ENCODE data around the gene CRNN.

CRNN gene

DNA sequence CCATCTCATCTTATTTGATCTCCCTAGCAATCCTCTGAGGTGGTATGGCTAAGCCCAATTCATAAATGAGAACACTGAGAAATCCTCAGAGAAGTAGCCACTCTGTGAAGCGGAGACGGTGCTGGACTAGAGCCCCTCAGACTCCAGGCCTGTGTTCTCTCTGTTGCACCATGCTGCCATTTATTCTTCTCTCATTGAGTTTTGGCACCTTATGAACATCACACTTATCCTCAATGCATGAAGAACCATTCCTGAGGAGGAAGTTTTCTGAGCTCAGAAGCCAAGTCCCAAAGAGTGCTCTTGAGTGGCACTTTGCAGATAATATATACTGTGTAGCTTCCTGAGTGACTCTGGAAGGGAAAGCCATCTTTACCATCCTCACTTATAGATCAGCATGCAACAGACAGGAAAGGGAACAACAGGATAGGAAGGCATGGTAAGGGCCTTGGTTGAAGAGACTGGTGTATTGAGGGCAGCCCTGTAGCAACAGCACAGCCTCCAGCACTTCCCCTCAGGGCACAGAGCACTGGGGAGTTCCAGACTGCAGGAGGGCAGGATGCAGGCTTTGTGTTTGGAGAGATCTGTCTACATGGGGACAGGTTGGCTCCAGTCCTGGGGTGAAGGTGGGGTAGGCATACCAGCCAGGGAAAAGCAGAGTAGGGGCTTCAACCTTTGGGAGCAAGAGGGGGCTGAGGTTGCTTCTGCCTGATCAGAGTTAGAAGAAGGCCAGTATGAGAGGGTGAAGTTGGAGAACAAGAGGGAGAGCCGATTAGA is 1.6 kb upstream of the CRNN start:
- TF ChIP-seq, protein P1, sequence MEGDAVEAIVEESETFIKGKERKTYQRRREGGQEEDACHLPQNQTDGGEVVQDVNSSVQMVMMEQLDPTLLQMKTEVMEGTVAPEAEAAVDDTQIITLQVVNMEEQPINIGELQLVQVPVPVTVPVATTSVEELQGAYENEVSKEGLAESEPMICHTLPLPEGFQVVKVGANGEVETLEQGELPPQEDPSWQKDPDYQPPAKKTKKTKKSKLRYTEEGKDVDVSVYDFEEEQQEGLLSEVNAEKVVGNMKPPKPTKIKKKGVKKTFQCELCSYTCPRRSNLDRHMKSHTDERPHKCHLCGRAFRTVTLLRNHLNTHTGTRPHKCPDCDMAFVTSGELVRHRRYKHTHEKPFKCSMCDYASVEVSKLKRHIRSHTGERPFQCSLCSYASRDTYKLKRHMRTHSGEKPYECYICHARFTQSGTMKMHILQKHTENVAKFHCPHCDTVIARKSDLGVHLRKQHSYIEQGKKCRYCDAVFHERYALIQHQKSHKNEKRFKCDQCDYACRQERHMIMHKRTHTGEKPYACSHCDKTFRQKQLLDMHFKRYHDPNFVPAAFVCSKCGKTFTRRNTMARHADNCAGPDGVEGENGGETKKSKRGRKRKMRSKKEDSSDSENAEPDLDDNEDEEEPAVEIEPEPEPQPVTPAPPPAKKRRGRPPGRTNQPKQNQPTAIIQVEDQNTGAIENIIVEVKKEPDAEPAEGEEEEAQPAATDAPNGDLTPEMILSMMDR (conservative IDR thresholded peaks at IDR 0.05) = no peak
- no peak overlapping the region for H3K27ac ChIP-seq

DNA sequence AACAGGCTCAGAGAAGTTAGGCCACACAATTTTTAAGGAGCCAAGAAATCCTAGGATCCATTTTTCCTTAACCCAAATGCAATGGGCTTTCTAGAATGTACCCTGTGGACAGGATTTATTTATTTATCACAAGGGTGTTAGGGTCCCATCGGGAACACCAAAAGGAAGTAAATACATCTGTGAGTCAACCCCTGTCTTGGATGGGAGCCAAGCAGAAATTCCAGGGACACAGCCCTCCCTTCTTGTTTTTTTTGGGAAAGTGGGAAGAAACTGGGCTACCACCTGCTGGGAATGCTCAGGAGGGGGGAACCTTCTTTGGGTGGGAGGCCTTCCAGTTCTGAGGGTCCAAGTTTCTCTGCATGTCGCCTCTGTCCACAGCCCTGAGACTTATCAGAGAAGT is 1.3 kb downstream of the CRNN start:
- TF ChIP-seq, protein P1 (conservative IDR thresholded peaks at IDR 0.05) = no peak
- H3K27ac ChIP-seq = no peak overlapping the region

DNA sequence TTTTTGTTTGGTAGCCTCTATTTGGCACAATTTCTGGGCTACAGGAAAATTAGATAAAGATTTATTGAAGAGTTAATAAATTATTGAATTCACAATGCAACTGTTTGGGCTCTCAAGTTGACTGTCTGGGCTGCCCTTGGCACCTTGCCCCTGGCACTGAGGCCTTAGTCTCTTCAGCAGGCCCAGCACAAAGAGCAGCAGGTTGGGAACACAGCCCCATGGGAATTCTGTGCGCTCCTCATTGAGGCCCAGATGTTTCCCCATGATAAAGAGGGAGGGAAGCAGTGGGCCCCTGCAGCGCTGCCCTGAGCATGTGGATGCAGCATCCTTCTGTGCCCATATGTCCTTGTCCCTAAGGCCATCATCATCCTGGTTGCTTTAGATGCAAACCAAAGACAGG is 2.9 kb downstream of the CRNN start:
- peak overlapping the region; percentile 52 for H3K27ac ChIP-seq
- TF ChIP-seq, protein P1 (conservative IDR thresholded peaks at IDR 0.05) = no peak

DNA sequence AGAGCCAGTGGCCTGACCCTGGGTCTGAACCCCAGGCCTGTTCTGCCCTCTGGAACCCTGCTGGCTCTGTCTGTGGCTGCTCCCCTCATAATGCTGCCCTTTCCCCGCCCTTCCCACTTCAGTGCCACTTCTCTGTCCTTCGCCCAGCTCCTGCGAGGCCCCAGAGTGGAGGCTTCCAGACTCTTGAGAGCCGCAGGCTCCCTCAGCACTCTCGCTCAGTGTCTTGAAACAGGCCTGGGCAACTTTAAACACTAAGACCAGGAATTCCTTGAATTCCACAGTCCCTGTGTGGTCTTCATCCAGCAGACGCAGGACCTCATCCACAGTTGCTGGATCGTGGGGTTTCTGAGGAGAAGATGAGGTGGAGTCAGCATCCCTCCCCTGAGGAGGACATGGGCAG is 3.5 kb downstream of the CRNN start:
- TF ChIP-seq, protein P1 (conservative IDR thresholded peaks at IDR 0.05) = no peak
- H3K27ac ChIP-seq = peak overlapping the region; percentile 52

DNA sequence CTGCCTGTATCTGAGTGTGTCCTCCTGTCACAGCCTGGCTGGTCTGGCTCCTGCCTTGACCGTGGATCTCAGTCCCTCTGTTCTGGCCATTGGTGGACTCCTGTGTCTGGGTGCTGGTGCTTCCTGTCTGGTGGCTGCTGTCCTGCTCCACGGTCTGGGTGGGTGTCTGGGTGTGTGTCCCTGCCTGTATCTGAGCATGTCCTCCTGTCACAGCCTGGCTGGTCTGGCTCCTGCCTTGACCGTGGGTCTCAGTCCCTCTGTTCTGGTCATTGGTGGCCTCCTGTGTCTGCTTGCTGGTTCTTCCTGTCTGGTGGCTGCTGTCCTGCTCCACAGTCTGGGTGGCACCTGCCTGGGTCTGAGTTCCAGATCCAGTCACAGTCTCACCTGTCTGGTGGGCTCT is 4.0 kb downstream of the CRNN start:
- TF ChIP-seq, protein P1 (conservative IDR thresholded peaks at IDR 0.05) = no peak

DNA sequence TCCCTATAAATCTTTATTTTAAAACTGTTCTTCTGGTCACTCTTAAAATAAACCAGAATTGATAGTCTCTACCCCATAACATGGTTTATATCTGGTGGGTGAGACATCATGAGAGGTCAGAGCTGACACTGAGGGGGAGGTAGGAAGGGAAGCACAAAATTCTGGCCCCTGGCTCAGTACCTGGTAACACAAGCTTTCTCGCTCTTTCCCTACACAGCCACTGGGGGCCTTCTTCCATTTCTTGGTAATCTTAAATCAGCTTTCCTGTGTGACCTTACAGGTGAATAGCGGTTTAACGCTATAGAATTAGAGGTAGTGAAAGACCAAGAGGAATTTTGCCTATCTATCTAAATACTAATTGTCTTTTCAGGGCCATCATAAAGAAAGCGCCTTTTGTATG is 5.4 kb downstream of the CRNN start:
- TF ChIP-seq, protein P1 (conservative IDR thresholded peaks at IDR 0.05) = no peak
- no peak overlapping the region for H3K27ac ChIP-seq

More for the DNA sequence above, 4.0 kb downstream of the CRNN start:
- no peak overlapping the region; the same call in 1 of the 2 replicates for H3K27ac ChIP-seq

DNA sequence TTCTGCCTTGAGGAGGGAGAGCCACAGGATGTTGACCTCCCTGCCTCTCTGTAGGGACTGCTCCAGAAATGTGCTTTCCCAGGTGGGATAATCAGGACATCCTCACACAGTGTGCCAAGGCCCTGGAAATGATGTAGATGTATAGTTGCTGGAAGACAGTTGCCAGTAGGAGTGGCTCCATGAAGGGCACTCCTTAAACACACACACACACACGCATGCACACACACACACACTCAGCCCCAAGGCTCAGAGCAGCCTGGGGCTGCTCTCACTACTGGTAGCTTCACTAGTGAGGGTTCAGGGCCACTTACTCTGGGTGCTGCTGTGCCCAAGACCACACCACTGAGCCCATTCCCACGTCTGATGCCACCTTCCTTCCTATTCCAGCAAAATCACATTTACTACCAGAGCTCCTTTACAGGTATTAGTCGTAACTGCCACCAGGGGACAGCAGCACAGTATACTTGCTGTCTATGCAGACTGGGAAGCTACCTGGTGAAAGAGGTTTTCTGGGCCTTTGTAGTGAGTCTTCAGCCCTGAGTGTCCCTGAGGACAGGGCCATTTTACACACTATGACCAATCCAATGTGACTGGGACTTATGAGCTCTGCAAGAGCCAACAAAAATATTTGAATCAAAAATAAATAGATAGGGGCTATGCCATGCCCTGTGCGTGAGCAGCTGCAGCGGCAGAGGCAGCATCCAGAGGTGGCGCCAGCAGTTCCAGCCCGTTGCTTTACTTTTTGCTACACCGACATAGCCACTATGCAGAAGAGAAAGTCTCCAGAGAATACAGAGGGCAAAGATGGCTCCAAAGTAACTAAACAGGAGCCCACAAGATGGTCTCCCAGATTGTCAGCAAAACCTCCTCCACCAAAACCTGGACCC is 15.0 kb downstream of the CRNN start:
- no peak overlapping the region for H3K27ac ChIP-seq
- TF ChIP-seq, protein P1 (conservative IDR thresholded peaks at IDR 0.05) = peak; percentile 95
